NB4 (cell line): ENCODE measurements around the gene MXRA7.
"Not testable (repeated sequence)": the region's sequence is repeated elsewhere in the genome, so short reads cannot be mapped to it uniquely, and the experiment has no call there.

Experiments
- DNase-seq: peaks from one replicate; pipeline ENCODE4 v3.0.0; 2010; ENCODE audit warnings: low read depth
- H3K4me3 ChIP-seq: one replicate; pipeline ENCODE4 v1.5.1; 2011; ENCODE audit warnings: mild to moderate bottlenecking, low read depth, low read length, moderate library complexity
- CTCF ChIP-seq: IDR thresholded peaks from one replicate; pipeline ENCODE4 v1.5.1; 2012; ENCODE audit warnings: low read depth, low read length
- MAX ChIP-seq: IDR thresholded peaks from 2 replicates; pipeline ENCODE4 v1.6.1; 2011; ENCODE audit warnings: low read depth, low read length
- MYC ChIP-seq: IDR thresholded peaks from 2 replicates; pipeline ENCODE4 v1.6.1; 2011; ENCODE audit warnings: low read depth, low read length
- POLR2A ChIP-seq: IDR thresholded peaks from 2 replicates; pipeline ENCODE4 v1.6.1; 2011; ENCODE audit warnings: mild to moderate bottlenecking; ENCODE audit not compliant: insufficient read length; ENCODE audit errors: extremely low read depth

Gene MXRA7

DNA sequence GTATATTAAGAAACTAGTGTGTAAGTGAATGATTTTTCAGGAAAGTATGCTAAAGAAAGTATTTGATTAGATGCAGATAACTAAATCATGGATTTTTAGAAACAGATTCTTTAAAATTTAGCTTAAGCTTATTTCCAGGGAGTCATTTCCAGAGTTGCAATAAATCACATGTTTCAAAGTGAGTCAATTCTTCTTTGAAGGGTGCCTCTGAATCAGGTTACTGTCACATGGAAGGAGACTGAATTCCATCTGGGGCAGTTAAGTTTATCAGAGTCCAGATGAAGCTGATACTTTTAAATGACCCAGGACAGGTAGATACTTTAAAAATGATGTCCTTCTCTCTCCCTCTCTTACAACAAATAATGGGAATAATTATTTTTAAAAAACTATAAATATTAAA, 32.2 kb upstream of the MXRA7 start:
- no peak for DNase-seq
- TF ChIP-seq CTCF (no peak), POLR2A (no peak), MYC (no peak), MAX (no peak)
- no peak overlapping the region for H3K4me3 ChIP-seq

GRCh38 chr17:76740329-76741118, 29.8 kb upstream of the MXRA7 start:
- no peak for TF ChIP-seq CTCF
- no peak for TF ChIP-seq POLR2A
- no peak for TF ChIP-seq MAX
- TF ChIP-seq MYC, result no peak
- DNase-seq, result no peak
- H3K4me3 ChIP-seq, result no peak overlapping the region

- not testable (repeated sequence) for DNase-seq, H3K4me3 ChIP-seq
These were observed 28.9 kb upstream of the MXRA7 start for GRCh38 chr17:76739568-76740115.

GRCh38 chr17:76738468-76738850, 27.7 kb upstream of the MXRA7 start:
- H3K4me3 ChIP-seq, result peak overlapping the region; percentile 91
- no peak for TF ChIP-seq POLR2A
- no peak for TF ChIP-seq CTCF
- no peak for TF ChIP-seq MAX
- TF ChIP-seq MYC, result no peak
- peak; percentile 13 for DNase-seq

DNA sequence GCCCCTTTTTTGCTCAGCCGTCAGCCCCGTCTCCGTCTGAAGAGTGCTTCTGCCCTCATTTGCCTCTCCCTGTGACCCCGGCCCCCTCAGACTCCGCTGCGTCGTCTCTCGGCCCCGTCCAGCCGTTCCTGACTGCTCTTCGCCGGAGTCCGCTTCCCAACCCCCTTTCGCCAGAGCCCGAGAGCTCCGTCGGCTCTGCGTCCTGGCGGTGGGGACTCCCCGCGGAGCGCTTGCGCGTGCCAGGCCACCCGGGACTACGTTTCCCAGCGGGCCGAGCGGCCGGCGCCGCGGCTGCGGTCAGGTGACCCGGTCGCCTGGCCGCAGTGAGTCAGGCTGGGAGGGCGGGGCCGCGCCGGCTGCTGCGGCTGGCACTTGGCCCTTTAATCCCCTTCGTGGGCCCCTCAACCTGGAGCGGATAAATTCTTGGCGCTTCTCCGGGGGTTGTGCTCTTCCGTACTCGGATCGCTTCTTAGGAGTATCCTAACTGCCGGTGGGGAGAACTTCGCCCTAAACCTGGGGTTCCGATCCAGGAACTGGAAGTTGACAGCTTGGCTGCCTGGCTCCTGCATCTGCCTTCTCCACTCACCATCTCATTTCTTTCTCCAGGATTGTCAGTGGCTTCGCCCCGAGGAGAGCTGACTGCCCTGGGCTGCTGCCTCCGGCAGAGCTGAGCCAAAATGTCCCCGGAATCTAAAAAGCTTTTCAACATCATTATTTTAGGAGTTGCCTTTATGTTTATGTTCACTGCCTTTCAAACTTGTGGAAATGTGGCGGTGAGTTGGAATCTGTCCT, 27.1 kb upstream of the MXRA7 start, which contains the start of gene MFSD11:
MFSD11 (plus strand) TSS at position 444 of the 792 bp plus-strand sequence; CDS start at position 678, 234 bp downstream.
- DNase-seq, result peak; percentile 95
- peak; percentile 78 for TF ChIP-seq MAX
- TF ChIP-seq MYC, result peak; percentile 81
- no peak for TF ChIP-seq CTCF
- TF ChIP-seq POLR2A, result no peak
- peak within 1 kb of the TSS; percentile 100 for H3K4me3 ChIP-seq

DNA sequence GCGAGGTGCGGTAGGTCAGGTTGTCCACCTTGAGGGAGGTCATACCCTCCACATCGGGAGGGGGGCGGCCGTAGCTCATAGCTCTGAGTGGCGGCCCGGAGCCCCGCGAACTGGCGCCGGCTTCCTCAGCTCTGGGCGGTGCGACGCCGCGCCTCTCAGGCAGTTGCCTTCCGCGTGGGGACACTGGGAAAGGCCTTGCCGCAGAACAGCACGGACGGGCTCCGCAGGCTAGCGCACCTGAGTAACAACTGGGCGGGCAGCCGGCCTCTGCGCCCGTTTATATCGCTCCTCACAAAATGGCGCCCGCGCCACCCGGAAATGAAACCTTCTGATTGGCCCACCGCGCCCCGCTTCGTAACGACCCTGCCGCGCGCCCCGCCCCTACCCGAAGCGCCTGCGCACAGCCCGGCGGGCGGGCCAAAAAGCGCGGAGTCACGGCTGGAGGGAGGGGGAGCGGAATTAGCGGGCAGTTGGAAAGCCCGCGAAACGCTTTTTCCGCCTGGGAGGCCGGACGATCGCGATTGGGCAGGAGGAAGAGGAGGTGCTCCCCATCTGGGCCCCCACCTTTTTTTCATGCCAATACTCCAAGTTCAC, 26.4 kb upstream of the MXRA7 start, which contains the start of gene SRSF2:
SRSF2 (minus strand) TSS at position 250 of the 594 bp plus-strand sequence; CDS start at position 79, 171 bp downstream.
- DNase-seq, result peak; percentile 99
- H3K4me3 ChIP-seq, result peak within 1 kb of the TSS; percentile 100
- TF ChIP-seq POLR2A (peak; percentile 100), MAX (peak; percentile 50), CTCF (no peak), MYC (peak; percentile 88)
